Endometrium (tissue), 2 donors: Measurements from ENCODE around the gene FARSA.
"Not testable (repeated sequence)": the region's sequence is repeated elsewhere in the genome, so short reads cannot be mapped to it uniquely, and the experiment has no call there.

Experiments used
- FAIRE-seq: peaks from 2 replicates; lab custom pipeline; 2012; peaks lifted over from hg19 to GRCh38; lab: Jason Lieb, UNC
- donor health status: control.
- donor health status: control.

The FARSA gene

DNA sequence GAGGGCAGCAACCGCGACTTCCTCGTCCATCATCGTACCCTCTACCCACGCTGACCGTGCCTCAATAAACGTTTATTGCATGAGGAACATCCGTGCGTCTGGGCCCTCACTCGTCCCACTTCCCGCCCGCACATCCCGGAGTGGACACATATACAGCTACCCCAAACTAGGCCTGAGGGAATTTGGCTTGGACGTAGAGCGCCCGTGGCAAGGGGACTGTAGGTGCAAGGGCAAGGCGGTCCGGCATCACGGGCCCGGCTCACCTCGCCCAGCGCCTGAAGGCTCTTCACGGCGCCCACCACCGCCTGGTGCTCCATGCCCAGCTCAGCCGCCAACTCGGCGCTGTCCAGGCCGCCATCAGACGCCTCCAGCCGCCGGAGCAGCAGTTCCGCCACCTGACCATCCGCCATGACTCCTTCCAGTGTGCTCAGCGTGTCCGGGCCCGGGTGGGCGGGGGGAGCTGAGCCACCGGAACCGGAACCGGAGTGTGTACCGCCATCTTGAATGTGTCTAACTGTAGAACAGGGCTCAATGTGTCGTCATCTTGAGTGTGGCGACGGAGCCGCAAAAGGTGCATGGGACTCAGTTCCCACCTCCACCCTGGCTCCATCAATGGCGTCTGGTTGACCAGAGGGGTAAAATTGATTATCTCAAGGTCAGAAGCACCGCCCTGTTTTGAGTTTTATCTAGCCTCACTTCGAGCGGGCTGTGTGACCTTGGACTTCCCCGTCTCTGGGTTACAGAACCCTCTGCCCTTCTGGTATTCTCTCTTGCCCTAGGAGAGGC is at the start of gene FARSA:
TSS of gene FARSA (minus strand) at position 425 of the 786 bp plus-strand sequence. CDS start at position 410, 15 bp downstream.
- no peak for FAIRE-seq

GRCh38 chr19:12983091-12983490 is 49.6 kb upstream of the FARSA start:
- FAIRE-seq = no peak

GRCh38 chr19:12982648-12983047 is 49.1 kb upstream of the FARSA start:
- no peak for FAIRE-seq

DNA sequence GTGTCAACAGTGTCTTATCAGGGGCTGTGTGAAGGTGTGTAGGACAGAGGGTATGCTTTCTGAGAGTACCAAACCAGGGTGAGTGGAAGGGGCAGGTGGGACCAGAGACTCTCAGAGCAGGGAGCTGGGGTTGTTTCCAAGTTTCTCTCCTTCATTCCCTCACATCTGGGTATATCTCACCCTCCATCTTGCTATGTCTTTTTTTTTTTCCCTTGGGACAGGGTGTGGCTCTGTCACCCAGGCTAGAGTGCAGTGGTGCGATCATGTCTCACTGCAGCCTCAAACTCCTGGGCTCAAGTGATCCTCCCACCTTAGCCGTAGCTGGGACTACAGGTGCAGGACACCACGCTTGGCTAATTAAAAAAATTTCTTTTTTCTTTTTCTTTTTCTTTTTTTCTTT is 46.5 kb upstream of the FARSA start:
- no peak for FAIRE-seq

- FAIRE-seq = not testable (repeated sequence)
These were observed 42.6 kb upstream of the FARSA start for GRCh38 chr19:12976109-12976508.

DNA sequence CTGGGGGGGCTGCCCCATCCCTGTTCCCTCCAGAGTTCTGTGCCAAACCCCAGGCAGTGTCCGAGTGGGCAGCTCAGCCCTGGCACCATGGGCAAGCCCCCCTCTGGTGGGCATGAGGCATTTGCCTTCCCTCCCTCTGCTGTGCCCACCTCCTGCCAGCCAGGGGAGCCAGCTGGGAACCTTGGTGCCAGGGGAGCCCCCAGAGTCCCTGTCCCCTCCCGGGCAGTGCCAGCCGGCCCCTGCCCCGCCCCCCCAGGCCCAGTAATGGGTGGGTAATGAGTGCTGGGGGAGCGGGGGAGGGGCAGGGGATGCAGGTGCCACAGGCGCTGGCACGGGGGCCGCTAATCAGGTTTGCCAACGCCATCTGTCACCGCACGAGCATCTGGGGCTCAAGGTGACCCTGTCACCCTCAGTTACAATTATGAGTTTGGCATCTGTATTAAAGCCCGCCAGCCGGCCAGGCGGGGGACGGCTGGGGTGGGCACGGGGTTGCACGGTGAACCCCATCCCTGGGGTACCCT is 41.8 kb upstream of the FARSA start:
- no peak for FAIRE-seq

- FAIRE-seq = no peak
These were observed 41.0 kb upstream of the FARSA start for GRCh38 chr19:12974301-12975220.

- no peak for FAIRE-seq
These were observed 39.7 kb upstream of the FARSA start for GRCh38 chr19:12973236-12973635.

DNA sequence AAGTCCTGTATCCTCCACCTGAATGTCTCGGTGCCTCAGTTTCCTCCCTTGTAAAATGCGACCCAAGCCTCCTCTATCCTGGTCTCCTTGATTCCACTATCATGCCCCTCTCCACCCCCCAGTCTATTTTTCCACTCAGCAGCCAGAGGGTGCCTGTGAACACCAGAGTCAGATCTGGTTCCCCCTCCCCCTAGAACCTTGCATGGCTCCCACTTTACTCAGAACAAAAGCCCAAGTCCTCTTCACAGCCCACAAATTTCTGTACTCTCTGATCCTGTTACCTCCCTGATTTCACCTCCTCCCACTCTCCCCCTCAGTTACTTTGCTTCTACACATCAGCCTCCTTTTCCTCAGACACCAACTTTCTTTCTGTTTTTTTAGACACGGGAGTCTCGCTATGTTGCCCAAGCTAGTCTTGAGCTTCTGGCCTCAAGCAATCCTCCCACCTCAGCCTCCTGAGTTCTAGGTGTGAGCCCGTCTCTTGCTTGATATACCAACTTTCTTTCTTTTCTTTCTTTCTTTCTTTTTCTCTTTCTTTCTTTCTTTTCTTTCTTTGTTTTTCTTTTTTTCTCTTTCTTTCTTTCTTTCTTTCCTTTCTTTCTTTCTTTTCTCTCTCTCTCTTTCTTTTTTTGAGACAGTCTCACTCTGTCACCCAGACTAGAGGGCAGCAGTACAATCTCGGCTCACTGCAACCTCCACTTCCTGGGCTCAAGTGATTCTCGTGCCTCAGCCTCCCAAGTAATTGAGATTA is 36.7 kb upstream of the FARSA start:
- no peak for FAIRE-seq

- FAIRE-seq = no peak
These were observed 35.9 kb upstream of the FARSA start, which contains the start of gene DAND5 for GRCh38 chr19:12969292-12969988. Gene DAND5, plus strand, starts transcription at chr19:12969576. Its CDS starts 85 bp downstream, at chr19:12969661.

DNA sequence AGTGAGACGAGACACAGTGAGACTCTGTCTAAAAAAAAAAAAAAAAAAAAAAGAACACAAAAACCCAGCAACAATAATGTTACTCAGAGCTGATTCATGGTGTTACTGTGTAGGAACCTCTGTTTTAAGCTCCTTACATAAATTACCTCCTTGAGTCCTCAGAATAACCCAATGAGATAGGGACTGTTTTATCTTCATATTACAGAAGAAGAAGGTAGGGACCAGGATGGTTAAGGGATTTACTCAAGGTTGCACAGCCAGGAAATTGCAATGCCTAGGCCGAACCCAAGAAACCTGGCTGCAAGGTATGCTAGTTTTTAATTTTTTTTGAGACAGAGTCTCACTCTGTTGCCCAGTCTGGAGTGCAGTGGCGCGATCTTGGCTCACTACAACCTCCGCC is 34.4 kb upstream of the FARSA start:
- FAIRE-seq = no peak

GRCh38 chr19:12965812-12966135 is 32.3 kb upstream of the FARSA start:
- FAIRE-seq = no peak

- FAIRE-seq = no peak
These were observed 31.7 kb upstream of the FARSA start for GRCh38 chr19:12965017-12965811.

DNA sequence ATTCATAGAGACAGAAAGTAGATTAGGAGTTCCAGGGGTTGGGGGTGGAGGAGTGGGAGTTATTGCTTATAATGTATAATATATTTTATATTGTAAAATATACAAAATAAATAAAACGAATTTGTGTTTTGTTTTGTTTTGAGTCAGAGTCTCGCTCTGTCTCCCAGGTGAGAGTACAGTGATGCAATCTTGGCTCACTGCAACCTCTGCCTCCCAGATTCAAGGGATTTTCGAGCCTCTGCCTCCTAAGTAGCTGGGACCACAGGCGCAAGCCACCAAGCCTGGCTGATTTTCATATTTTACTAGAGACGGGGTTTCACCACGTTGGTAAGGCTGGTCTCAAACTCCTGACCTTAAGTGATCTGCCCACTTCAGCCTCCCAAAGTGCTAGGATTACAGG is 26.0 kb upstream of the FARSA start:
- FAIRE-seq = no peak

DNA sequence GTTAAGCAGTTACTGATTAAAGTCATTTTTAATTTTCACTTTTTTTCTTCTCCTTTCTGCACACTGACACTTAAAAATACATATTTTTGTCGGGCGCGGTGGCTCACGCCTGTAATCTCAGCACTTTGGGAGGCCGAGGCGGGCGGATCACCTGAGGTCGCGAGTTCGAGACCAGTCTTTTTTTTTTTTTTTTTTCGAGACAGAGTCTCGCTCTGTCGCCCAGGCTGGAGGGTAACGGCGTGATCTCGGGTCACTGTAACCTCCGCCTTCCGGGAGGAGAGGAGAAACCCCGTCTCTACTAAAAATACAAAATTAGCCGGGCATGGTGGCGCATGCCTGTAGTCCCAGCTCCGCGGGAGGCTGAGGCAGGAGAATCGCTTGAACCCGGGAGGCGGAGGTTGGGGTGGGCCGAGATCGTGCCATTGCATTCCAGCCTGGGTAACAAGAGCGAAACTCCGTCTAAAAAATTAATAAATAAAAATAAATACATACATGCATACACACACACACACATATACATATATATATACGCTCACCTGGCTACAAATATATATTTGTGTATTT is 24.0 kb upstream of the FARSA start:
- FAIRE-seq = not testable (repeated sequence)

- no peak for FAIRE-seq
These were observed 23.2 kb upstream of the FARSA start, which contains the start of gene GADD45GIP1 for GRCh38 chr19:12956446-12957388. Gene GADD45GIP1, minus strand, starts transcription at chr19:12957223. Its CDS starts 11 bp downstream, at chr19:12957212.

DNA sequence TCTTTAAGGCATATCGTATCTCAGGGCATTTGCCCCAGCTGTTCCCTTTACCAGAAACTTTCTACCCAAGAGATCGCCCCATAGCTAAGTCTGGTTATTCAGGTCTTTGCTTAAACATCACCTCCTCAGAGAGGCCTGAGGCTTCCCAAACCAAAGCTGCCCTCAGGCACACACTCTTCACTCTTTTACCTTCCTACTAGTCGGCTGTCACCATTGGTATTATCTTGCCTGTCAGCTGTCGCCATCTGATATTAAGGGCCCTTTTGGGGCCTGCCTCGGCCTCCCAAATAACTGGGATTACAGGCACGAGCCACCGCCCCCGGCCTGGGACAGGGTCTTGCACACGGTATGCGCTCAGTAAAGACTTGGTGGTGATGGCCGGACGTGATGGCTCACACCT is 22.5 kb upstream of the FARSA start:
- FAIRE-seq = no peak

GRCh38 chr19:12955575-12955974 is 22.1 kb upstream of the FARSA start:
- not testable (repeated sequence) for FAIRE-seq

DNA sequence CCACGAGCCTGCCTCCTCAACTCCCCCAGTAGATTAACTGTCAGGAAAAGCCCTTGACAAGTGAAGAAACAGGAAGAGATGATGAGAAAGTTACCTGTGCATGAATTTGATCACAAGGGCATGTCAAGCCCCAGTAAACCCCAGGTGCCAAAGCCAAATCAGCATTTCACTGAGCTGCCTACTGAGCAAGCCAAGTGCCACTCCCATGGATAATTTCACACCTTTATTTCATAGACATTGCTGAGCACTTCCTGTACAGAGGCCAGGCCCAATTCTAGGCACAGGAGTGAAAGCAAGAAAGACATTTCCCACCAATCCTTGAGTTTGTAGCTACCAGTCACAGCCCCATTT is 21.1 kb upstream of the FARSA start:
- FAIRE-seq = no peak
